HEK293T (cell line): ENCODE measurements around the gene ADAMTS12.

ENCODE experiments used
- CTCF ChIA-PET: fragments of 350-600 bp; formaldehyde crosslinking; extraction: SDS; loops from one replicate; lab custom pipeline; 2021; ENCODE audit warnings: antibody characterized with exemption, inconsistent platforms; lab: Yijun Ruan, JAX
- POLR2A ChIA-PET: fragments of 350-600 bp; formaldehyde crosslinking; extraction: SDS; loops from one replicate; lab custom pipeline; 2020; ENCODE audit warnings: antibody characterized with exemption, inconsistent platforms; lab: Yijun Ruan, JAX
- DNase-seq: peaks from one replicate; pipeline ENCODE4 v3.0.0; 2012; ENCODE audit warnings: mixed read lengths; ENCODE audit errors: extremely low spot score
- ARNT ChIP-seq: fragments of 450-650 bp; IDR thresholded peaks from 2 replicates; pipeline ENCODE4 v1.6.1; 2017; ENCODE audit warnings: mild to moderate bottlenecking
- BHLHE40 ChIP-seq: fragments of 450-650 bp; IDR thresholded peaks from 2 replicates; pipeline ENCODE4 v1.6.1; 2016; ENCODE audit warnings: mild to moderate bottlenecking, moderate library complexity, borderline replicate concordance
- CTBP1 ChIP-seq: fragments of 450-650 bp; IDR thresholded peaks from 2 replicates; pipeline ENCODE4 v1.6.1; 2016; ENCODE audit warnings: borderline replicate concordance
- ELF4 ChIP-seq: fragments of 450-650 bp; IDR thresholded peaks from 2 replicates; pipeline ENCODE4 v1.6.1; 2017; ENCODE audit warnings: antibody characterized with exemption
- FOXA1 ChIP-seq: fragments of 450-650 bp; IDR thresholded peaks from 2 replicates; pipeline ENCODE4 v1.6.1; 2016; ENCODE audit warnings: mild to moderate bottlenecking
- FOXK2 ChIP-seq: fragments of 450-650 bp; IDR thresholded peaks from 2 replicates; pipeline ENCODE4 v1.6.1; 2016; ENCODE audit warnings: mild to moderate bottlenecking
- FOXM1 ChIP-seq: fragments of 450-650 bp; IDR thresholded peaks from 2 replicates; pipeline ENCODE4 v1.6.1; 2017; ENCODE audit warnings: mild to moderate bottlenecking, borderline replicate concordance
- HDGF ChIP-seq: fragments of 450-650 bp; IDR thresholded peaks from 2 replicates; pipeline ENCODE4 v1.6.1; 2017; ENCODE audit warnings: antibody characterized with exemption, borderline replicate concordance
- L3MBTL2 ChIP-seq: fragments of 450-650 bp; conservative IDR thresholded peaks from 2 replicates; pipeline ENCODE4 v1.6.1; 2016; ENCODE audit warnings: mild to moderate bottlenecking
- LEF1 ChIP-seq: fragments of 450-650 bp; IDR thresholded peaks from 2 replicates; pipeline ENCODE4 v1.6.1; 2017; ENCODE audit warnings: mild to moderate bottlenecking, borderline replicate concordance
- NFRKB ChIP-seq: fragments of 450-650 bp; IDR thresholded peaks from 2 replicates; pipeline ENCODE4 v1.6.1; 2016; ENCODE audit warnings: mild to moderate bottlenecking, moderate library complexity
- SP1 ChIP-seq: fragments of 450-650 bp; IDR thresholded peaks from 2 replicates; pipeline ENCODE4 v1.6.1; 2017
- SUZ12 ChIP-seq: fragments of 450-650 bp; IDR thresholded peaks from 2 replicates; pipeline ENCODE4 v1.6.1; 2016; ENCODE audit warnings: mild to moderate bottlenecking
- TARDBP ChIP-seq: fragments of 450-650 bp; IDR thresholded peaks from 2 replicates; pipeline ENCODE4 v1.6.1; 2016
- ZNF384 ChIP-seq: fragments of 450-650 bp; IDR thresholded peaks from 2 replicates; pipeline ENCODE4 v1.6.1; 2016
- TF ChIP-seq, protein P1 (sequence below): fragments of 450-650 bp; IDR thresholded peaks from 2 replicates; pipeline ENCODE4 v1.6.1; 2016

Gene ADAMTS12

GRCh38 chr5:33841891-33842290 is 49.9 kb downstream of the ADAMTS12 start:
- TF ChIP-seq SP1 (no peak), FOXM1 (no peak), L3MBTL2 (no peak), TARDBP (no peak), ARNT (no peak), ELF4 (no peak), FOXK2 (no peak), CTBP1 (no peak), HDGF (no peak), BHLHE40 (no peak), SUZ12 (no peak), NFRKB (no peak), ZNF384 (no peak), LEF1 (no peak)
- TF ChIP-seq, protein P1, sequence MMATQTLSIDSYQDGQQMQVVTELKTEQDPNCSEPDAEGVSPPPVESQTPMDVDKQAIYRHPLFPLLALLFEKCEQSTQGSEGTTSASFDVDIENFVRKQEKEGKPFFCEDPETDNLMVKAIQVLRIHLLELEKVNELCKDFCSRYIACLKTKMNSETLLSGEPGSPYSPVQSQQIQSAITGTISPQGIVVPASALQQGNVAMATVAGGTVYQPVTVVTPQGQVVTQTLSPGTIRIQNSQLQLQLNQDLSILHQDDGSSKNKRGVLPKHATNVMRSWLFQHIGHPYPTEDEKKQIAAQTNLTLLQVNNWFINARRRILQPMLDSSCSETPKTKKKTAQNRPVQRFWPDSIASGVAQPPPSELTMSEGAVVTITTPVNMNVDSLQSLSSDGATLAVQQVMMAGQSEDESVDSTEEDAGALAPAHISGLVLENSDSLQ = no peak
- CTCF ChIA-PET = no interaction called here
- no peak for DNase-seq
- POLR2A ChIA-PET = no interaction called here

DNA sequence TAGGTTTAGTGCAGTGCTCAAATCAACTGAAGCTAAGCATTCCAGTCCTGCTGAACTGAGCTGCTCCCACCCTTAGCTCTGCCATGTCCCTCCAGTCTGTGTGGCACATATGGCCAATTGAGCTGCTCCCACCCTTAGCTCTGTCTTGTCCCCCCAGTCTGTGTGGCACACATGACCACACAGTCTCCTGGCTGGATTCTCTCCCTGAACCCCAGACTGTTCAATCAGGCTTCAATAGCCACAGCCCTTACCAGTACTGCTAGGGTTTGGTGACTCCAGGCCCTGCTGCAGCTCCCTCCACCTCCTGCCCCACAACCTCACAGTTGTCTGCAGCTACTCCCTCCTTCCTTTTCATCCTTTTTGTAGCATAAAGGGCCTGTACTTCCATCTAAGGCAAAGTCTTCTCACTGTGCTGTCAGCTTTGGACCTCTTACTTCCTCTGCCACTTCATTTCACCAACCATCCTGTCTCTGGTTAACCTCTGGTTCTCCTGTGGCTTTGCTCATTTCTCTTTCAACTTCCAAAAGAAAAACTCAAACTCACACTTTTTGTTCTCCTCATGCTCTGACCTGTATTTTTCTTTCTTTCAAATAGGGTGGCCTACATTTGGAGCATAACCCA is 50.8 kb downstream of the ADAMTS12 start:
- ChIA-PET CTCF (no interaction called here), POLR2A (no interaction called here)
- TF ChIP-seq BHLHE40 = no peak
- TF ChIP-seq TARDBP = no peak
- no peak for TF ChIP-seq NFRKB
- TF ChIP-seq CTBP1 = no peak
- no peak for TF ChIP-seq FOXK2
- TF ChIP-seq SUZ12 = no peak
- TF ChIP-seq ELF4 = no peak
- no peak for TF ChIP-seq LEF1
- no peak for TF ChIP-seq ZNF384
- TF ChIP-seq FOXA1 = no peak
- TF ChIP-seq, protein P1 = no peak
- TF ChIP-seq L3MBTL2 = no peak
- TF ChIP-seq SP1 = no peak
- TF ChIP-seq HDGF = no peak
- no peak for TF ChIP-seq ARNT
- no peak for DNase-seq

GRCh38 chr5:33837301-33837700 is 54.5 kb downstream of the ADAMTS12 start:
- TF ChIP-seq SUZ12 = no peak
- TF ChIP-seq NFRKB = no peak
- no peak for TF ChIP-seq FOXA1
- no peak for TF ChIP-seq ELF4
- TF ChIP-seq L3MBTL2 = no peak
- TF ChIP-seq CTBP1 = no peak
- no peak for TF ChIP-seq FOXK2
- TF ChIP-seq ARNT = no peak
- TF ChIP-seq, protein P1 = no peak
- POLR2A ChIA-PET = no interaction called here
- no peak for DNase-seq
- CTCF ChIA-PET = no interaction called here

DNA sequence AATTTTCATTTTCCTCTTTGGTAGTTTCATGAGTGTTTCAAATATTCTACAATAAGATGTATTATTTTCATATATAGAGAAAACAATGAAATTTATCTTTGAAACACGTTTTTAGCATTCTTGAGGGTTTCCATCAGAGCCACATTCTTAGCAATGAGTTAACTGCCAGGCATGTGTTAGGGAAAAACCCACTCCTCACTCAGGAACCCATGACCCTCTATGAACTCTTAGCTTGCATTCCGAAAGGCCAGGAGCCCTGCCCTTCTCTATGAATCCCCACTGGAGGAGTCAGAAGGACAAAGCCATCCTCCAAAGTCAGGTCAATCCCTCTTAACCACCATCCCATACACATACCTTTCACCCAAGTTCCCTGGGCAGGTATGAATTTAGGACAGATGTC is 57.5 kb downstream of the ADAMTS12 start:
- ChIA-PET CTCF (no interaction called here), POLR2A (no interaction called here)
- DNase-seq = no peak
- TF ChIP-seq SP1 (no peak), BHLHE40 (no peak), TARDBP (no peak), FOXM1 (no peak), ARNT (no peak), NFRKB (no peak), ZNF384 (no peak), L3MBTL2 (no peak), FOXK2 (no peak)
- TF ChIP-seq, protein P1 = no peak

DNA sequence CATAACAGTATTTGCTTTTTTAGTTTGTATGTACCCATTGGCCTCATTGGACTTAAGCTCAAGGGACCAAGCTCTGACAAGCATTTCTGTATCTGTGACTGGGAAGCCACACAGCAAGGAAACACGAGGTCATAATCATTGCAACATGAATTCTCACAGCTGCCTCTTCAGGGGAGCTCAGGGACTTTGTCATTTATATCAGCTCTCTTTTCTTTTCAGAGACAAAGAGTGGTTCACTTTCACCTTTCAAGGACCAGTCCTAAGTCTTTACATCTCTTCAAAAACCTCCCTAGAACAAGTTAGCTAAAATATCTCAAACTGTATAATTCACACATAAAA is 58.6 kb downstream of the ADAMTS12 start:
- TF ChIP-seq FOXK2 (no peak), ARNT (no peak), ZNF384 (no peak), CTBP1 (no peak), SP1 (no peak), NFRKB (no peak), FOXA1 (no peak), SUZ12 (no peak), ELF4 (no peak), BHLHE40 (no peak), HDGF (no peak), LEF1 (no peak), L3MBTL2 (no peak), TARDBP (no peak), FOXM1 (no peak)
- TF ChIP-seq, protein P1 = no peak
- CTCF ChIA-PET = no interaction called here
- POLR2A ChIA-PET = no interaction called here
- no peak for DNase-seq
